PC-3 (cell line): ENCODE measurements around the gene GPR183. TPM values are rescaled to one million over a fixed set of nuclear protein-coding genes. Genes with fewer than 3 reads are reported as not detected.

Experiments
- ATAC-seq: fragments of 200-7000 bp; cut with Tn5 transposase; 2 replicates; pipeline ENCODE4 v1.9.1; 2020; ENCODE audit warnings: mild to moderate bottlenecking, moderate library complexity
- BruUV-seq: library from RNA; stranded (reverse); fragments of 400-500 nt; replicated peaks from 2 replicates; lab custom pipeline; 2021; lab: Mats Ljungman, UMichigan
- CTCF ChIA-PET: fragments of 300-600 bp; sonication (Branson Sonifier 250); formaldehyde crosslinking; loops from one replicate; lab custom pipeline; 2022; ENCODE audit warnings: antibody characterized with exemption; lab: Charles Lee
- POLR2A ChIA-PET: fragments of 300-600 bp; sonication (Branson Sonifier 250); formaldehyde crosslinking; loops from one replicate; lab custom pipeline; 2022; ENCODE audit warnings: antibody characterized with exemption; ENCODE audit not compliant: unreplicated experiment; lab: Charles Lee
- DNase-seq: peaks from one replicate; pipeline ENCODE4 v3.0.0-alpha.2; 2015
- H2AFZ ChIP-seq: fragments of 300-600 bp; sonication (generic); 2 replicates; pipeline ENCODE4 v1.6.0; 2016; ENCODE audit warnings: antibody characterized with exemption, low read length
- H3F3A ChIP-seq: fragments of 300-600 bp; sonication (generic); one replicate; pipeline ENCODE4 v1.6.0; 2017; ENCODE audit warnings: antibody characterized with exemption, low read length, control low read depth, mild to moderate bottlenecking; ENCODE audit not compliant: unreplicated experiment
- H3K27ac ChIP-seq: fragments of 300-600 bp; sonication (generic); 2 replicates; pipeline ENCODE4 v1.5.1; 2016; ENCODE audit warnings: mild to moderate bottlenecking, low read length
- H3K27me3 ChIP-seq: fragments of 300-600 bp; sonication (generic); 2 replicates; pipeline ENCODE4 v1.6.1; 2016; ENCODE audit warnings: low read length, mixed read lengths
- H3K36me3 ChIP-seq: fragments of 300-600 bp; sonication (generic); 2 replicates; pipeline ENCODE4 v1.6.1; 2016; ENCODE audit warnings: low read depth, mixed run types, low read length, mixed read lengths
- H3K4me1 ChIP-seq: fragments of 300-600 bp; sonication (generic); 2 replicates; pipeline ENCODE4 v1.5.1; 2016; ENCODE audit warnings: low read length; ENCODE audit not compliant: insufficient read depth
- H3K4me2 ChIP-seq: fragments of 300-600 bp; sonication (generic); 2 replicates; pipeline ENCODE4 v1.6.0; 2016; ENCODE audit warnings: low read length
- H3K4me3 ChIP-seq: fragments of 300-600 bp; sonication (generic); 2 replicates; pipeline ENCODE4 v1.5.1; 2016; ENCODE audit warnings: mild to moderate bottlenecking, low read length, mixed read lengths
- H3K79me2 ChIP-seq: fragments of 300-600 bp; sonication (generic); 2 replicates; pipeline ENCODE4 v1.6.1; 2017; ENCODE audit warnings: low read length, mixed read lengths
- H3K9ac ChIP-seq: fragments of 300-600 bp; sonication (generic); 2 replicates; pipeline ENCODE4 v1.6.0; 2016; ENCODE audit warnings: mild to moderate bottlenecking, low read length
- H3K9me2 ChIP-seq: fragments of 300-600 bp; sonication (generic); replicated peaks from 2 replicates; pipeline ENCODE4 v1.6.1; 2016; ENCODE audit warnings: mixed run types, low read length, mixed read lengths
- H3K9me3 ChIP-seq: fragments of 300-600 bp; sonication (generic); 2 replicates; pipeline ENCODE4 v1.6.1; 2016; ENCODE audit warnings: low read length, mixed read lengths
- H4K20me1 ChIP-seq: fragments of 300-600 bp; sonication (generic); 2 replicates; pipeline ENCODE4 v1.6.1; 2016; ENCODE audit warnings: low read length, mixed read lengths
- CTCF ChIP-seq: fragments of 300-600 bp; sonication (generic); conservative IDR thresholded peaks from 2 replicates; pipeline ENCODE4 v1.5.1; 2017; ENCODE audit warnings: antibody characterized with exemption, low read depth, mild to moderate bottlenecking, low read length
- EZH2 ChIP-seq: fragments of 300-600 bp; sonication (generic); IDR thresholded peaks from one replicate; pipeline ENCODE4 v1.6.1; 2017; ENCODE audit warnings: antibody characterized with exemption, mild to moderate bottlenecking, low read length; ENCODE audit not compliant: unreplicated experiment
- EZH2phosphoT487 ChIP-seq: fragments of 300-600 bp; sonication (generic); IDR thresholded peaks from 2 replicates; pipeline ENCODE4 v1.6.1; 2018; ENCODE audit warnings: mild to moderate bottlenecking, antibody characterized with exemption, low read length, borderline replicate concordance
- intact Hi-C: fragments of 100-400 bp; cut with micrococcal nuclease; formaldehyde crosslinking; loops from 2 replicates; pipeline ENCODE4 v1.9.0; 2023
- total RNA-seq: library from RNA; depleted of rRNA; stranded (reverse); fragments of >200 nt; gene quantifications from 2 replicates; pipeline ENCODE4 v1.2.3, GENCODE V29; 2014

Gene GPR183
- total RNA-seq, 1 experiment from 2014 or later: not detected

- no peak overlapping the region for H3K27ac ChIP-seq
- no peaks in the 10 kb centered on the region for H4K20me1 ChIP-seq
- no peak overlapping the region for H2AFZ ChIP-seq
- H3K36me3 ChIP-seq: no peaks in the 10 kb centered on the region
- H3F3A ChIP-seq: no peaks in the 10 kb centered on the region
- ChIA-PET CTCF (no interaction called here), POLR2A (no interaction called here)
- no peak overlapping the region for H3K9ac ChIP-seq
- no peak overlapping the region for H3K4me2 ChIP-seq
- DNase-seq: no peak
- BruUV-seq: no TSS peak
- ATAC-seq: no peak
- peaks cover 16% of the 10 kb centered on the region for H3K4me1 ChIP-seq
- no peaks in the 10 kb centered on the region for H3K27me3 ChIP-seq
- TF ChIP-seq CTCF: no peak
- TF ChIP-seq EZH2: no peak
- no peak for TF ChIP-seq EZH2phosphoT487
- H3K9me3 ChIP-seq: no peaks in the 10 kb centered on the region
- no peaks in the 10 kb centered on the region for H3K9me2 ChIP-seq
- H3K79me2 ChIP-seq: no peaks in the 10 kb centered on the region
- intact Hi-C loops: no loop called here
- no peak overlapping the region for H3K4me3 ChIP-seq
Measured at GRCh38 chr13:99313941-99314340, 6.7 kb upstream of the GPR183 start.

GRCh38 chr13:99313501-99313900 is 6.3 kb upstream of the GPR183 start:
- no peaks in the 10 kb centered on the region for H3F3A ChIP-seq
- H3K9ac ChIP-seq: no peak overlapping the region
- no peak overlapping the region for H3K4me2 ChIP-seq
- ChIA-PET CTCF (no interaction called here), POLR2A (no interaction called here)
- H3K27ac ChIP-seq: no peak overlapping the region
- ATAC-seq (no peak), DNase-seq (no peak)
- no peak overlapping the region for H3K4me3 ChIP-seq
- H2AFZ ChIP-seq: no peak overlapping the region
- H3K4me1 ChIP-seq: peaks cover 18% of the 10 kb centered on the region
- no peaks in the 10 kb centered on the region for H3K9me2 ChIP-seq
- intact Hi-C loops: no loop called here
- no peaks in the 10 kb centered on the region for H3K27me3 ChIP-seq
- H3K36me3 ChIP-seq: no peaks in the 10 kb centered on the region
- H3K9me3 ChIP-seq: no peaks in the 10 kb centered on the region
- no peaks in the 10 kb centered on the region for H4K20me1 ChIP-seq
- BruUV-seq: no TSS peak
- TF ChIP-seq EZH2 (no peak), EZH2phosphoT487 (no peak)
- no peaks in the 10 kb centered on the region; the same call in 1 of the 2 replicates for H3K79me2 ChIP-seq

- no peaks in the 10 kb centered on the region for H4K20me1 ChIP-seq
- no peak overlapping the region for H2AFZ ChIP-seq
- ChIA-PET POLR2A (no interaction called here), CTCF (no interaction called here)
- H3K4me3 ChIP-seq: no peak overlapping the region
- no peak for TF ChIP-seq CTCF
- no peak for TF ChIP-seq EZH2phosphoT487
- TF ChIP-seq EZH2: no peak
- H3K27me3 ChIP-seq: no peaks in the 10 kb centered on the region
- no peak overlapping the region for H3K9ac ChIP-seq
- no peaks in the 10 kb centered on the region; the same call in 1 of the 2 replicates for H3K79me2 ChIP-seq
- H3K9me3 ChIP-seq: no peaks in the 10 kb centered on the region
- H3K27ac ChIP-seq: no peak overlapping the region
- intact Hi-C loops: no loop called here
- peaks cover 28% of the 10 kb centered on the region for H3K4me1 ChIP-seq
- H3K36me3 ChIP-seq: no peaks in the 10 kb centered on the region
- no TSS peak for BruUV-seq
- no peaks in the 10 kb centered on the region for H3F3A ChIP-seq
- H3K9me2 ChIP-seq: no peaks in the 10 kb centered on the region
- ATAC-seq: no peak
- no peak for DNase-seq
- no peak overlapping the region for H3K4me2 ChIP-seq
Measured at GRCh38 chr13:99312493-99312883, 5.3 kb upstream of the GPR183 start.
